NB4 (cell line): ENCODE measurements around the gene TRPV3.

Experiments
- CTCF ChIP-seq: IDR thresholded peaks from one replicate; pipeline ENCODE4 v1.5.1; 2012; ENCODE audit warnings: low read depth, low read length
- MAX ChIP-seq: IDR thresholded peaks from 2 replicates; pipeline ENCODE4 v1.6.1; 2011; ENCODE audit warnings: low read depth, low read length
- MYC ChIP-seq: IDR thresholded peaks from 2 replicates; pipeline ENCODE4 v1.6.1; 2011; ENCODE audit warnings: low read depth, low read length
- POLR2A ChIP-seq: IDR thresholded peaks from 2 replicates; pipeline ENCODE4 v1.6.1; 2011; ENCODE audit warnings: mild to moderate bottlenecking; ENCODE audit not compliant: insufficient read length; ENCODE audit errors: extremely low read depth

GRCh38 chr17:3592216-3592860 is 34.7 kb upstream of the TRPV3 start:
- no peak for TF ChIP-seq POLR2A
- no peak for TF ChIP-seq CTCF
- TF ChIP-seq MYC: no peak
- no peak for TF ChIP-seq MAX
